Fibroblast of villous mesenchyme (primary cell): ENCODE measurements around the gene FRAS1. TPM values are rescaled to one million over a fixed set of nuclear protein-coding genes. Genes with fewer than 3 reads are reported as not detected.

Source experiments
- DNase-seq: peaks from one replicate; pipeline ENCODE4 v3.0.0-alpha.2; 2010; ENCODE audit warnings: low read depth
- H3K4me3 ChIP-seq: 2 replicates; pipeline ENCODE4 v1.5.1; 2011; ENCODE audit warnings: low read depth, mild to moderate bottlenecking, low read length
- total RNA-seq: library from RNA; depleted of rRNA; stranded (reverse); fragments of >200 nt; gene quantifications from 2 replicates; pipeline ENCODE4 v1.2.3, GENCODE V29; 2012
- TF ChIP-seq, protein P1 (sequence below): IDR thresholded peaks from 2 replicates; pipeline ENCODE4 v1.5.1; 2012; ENCODE audit warnings: low read depth, mild to moderate bottlenecking, low read length; ENCODE audit not compliant: insufficient read depth

The FRAS1 gene
- total RNA-seq, 1 donor = 1.3 TPM

DNA sequence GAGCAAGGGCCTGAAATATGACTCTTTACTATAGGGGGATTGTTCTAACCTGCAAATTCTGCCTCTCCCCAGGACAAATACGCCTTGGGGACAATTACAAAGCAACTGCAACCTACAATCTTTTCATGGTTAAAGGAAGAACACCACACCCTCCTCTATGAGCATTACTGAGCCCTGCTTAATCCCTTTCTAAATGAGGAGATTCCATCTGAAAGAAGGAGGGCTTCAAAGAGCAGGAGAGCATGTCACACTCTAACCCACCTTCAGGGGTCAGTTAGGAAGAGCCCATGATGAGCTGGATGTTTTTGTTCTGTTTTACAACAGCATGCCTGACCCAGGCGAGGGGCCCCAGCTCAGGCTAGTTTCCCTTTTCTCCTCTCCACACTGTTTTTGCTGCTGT, 360.5 kb downstream of the FRAS1 start:
- TF ChIP-seq, protein P1, sequence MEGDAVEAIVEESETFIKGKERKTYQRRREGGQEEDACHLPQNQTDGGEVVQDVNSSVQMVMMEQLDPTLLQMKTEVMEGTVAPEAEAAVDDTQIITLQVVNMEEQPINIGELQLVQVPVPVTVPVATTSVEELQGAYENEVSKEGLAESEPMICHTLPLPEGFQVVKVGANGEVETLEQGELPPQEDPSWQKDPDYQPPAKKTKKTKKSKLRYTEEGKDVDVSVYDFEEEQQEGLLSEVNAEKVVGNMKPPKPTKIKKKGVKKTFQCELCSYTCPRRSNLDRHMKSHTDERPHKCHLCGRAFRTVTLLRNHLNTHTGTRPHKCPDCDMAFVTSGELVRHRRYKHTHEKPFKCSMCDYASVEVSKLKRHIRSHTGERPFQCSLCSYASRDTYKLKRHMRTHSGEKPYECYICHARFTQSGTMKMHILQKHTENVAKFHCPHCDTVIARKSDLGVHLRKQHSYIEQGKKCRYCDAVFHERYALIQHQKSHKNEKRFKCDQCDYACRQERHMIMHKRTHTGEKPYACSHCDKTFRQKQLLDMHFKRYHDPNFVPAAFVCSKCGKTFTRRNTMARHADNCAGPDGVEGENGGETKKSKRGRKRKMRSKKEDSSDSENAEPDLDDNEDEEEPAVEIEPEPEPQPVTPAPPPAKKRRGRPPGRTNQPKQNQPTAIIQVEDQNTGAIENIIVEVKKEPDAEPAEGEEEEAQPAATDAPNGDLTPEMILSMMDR = no peak
- no peak for DNase-seq
- H3K4me3 ChIP-seq = no peak overlapping the region

DNA sequence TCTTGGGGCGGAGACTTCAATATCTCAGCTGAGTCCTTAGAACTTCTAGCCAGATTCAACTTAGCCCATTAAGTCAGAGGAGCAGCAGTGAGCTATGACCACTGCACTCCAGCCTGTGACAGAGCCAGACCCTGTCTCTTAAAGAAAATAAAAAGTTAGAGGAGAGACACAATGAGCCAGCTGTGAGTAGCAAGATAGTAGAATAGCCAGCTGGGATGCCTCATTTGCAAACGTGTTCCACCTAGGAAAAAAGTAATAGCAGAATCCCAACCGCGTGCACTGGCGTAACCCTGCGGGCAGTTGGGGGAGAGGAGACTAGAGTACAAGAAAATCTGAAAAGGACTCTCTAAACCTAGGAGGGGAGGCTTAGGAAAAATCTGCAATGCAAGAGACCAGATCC, 361.3 kb downstream of the FRAS1 start:
- H3K4me3 ChIP-seq = no peak overlapping the region
- TF ChIP-seq, protein P1 = no peak
- no peak for DNase-seq

DNA sequence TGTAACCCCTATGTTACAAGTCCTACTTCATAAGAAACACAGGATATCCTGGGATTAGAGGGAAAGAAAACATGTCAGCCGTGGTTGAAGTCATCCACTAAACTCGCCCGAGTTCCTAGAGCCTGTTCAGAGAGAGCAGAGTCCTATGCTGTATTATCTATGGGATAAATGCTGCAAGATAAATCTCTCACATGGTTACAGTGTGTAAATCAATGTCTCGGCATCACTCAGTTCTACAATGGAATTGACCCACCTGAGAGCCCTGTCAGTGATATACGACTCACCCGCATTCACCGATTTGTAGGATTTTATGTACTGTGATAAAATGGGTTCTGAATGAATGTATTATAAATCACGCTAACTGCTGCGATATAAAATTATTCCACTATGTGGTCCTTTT, 366.7 kb downstream of the FRAS1 start:
- H3K4me3 ChIP-seq = no peak overlapping the region
- TF ChIP-seq, protein P1 = no peak
- DNase-seq = peak; percentile 24

DNA sequence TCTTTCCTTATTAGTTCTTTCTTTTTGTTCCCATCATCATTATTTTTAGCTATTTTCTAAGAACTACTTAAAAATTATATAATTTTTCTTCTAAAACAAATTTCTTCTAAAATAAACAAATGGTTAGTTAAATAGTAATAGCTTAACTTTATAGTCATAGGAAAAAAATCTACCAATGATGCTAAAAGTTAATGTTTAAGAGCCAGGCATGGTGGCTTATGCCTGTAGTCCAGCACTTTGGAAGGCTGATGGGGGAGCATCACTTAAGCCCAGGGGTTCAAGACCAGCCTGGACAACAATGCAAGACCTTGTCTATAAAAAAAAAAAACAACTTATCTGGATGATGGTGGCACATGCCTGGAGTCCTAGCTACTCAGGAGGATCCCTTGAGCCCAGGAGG, 367.3 kb downstream of the FRAS1 start:
- TF ChIP-seq, protein P1 = no peak
- H3K4me3 ChIP-seq = no peak overlapping the region
- no peak for DNase-seq

DNA sequence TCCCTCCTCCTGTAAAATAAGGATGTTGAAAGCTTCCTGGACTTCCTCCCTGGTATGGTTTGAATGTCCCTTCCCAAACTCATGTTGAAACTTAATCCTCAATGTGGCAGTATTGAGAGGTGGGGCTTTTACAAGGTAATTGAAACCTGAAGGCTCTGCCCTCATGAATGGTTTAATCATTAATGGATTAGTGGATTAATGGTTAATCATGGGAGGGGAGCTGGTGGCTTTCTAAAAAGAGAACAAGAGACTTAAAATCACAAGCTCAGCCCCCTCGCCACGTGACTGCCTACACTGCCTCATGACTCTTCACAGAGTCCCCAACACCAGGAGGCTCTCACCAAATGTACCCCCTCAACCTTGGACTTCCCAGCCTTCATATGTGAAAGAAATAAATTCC, 369.8 kb downstream of the FRAS1 start:
- no peak for DNase-seq
- TF ChIP-seq, protein P1 = no peak

DNA sequence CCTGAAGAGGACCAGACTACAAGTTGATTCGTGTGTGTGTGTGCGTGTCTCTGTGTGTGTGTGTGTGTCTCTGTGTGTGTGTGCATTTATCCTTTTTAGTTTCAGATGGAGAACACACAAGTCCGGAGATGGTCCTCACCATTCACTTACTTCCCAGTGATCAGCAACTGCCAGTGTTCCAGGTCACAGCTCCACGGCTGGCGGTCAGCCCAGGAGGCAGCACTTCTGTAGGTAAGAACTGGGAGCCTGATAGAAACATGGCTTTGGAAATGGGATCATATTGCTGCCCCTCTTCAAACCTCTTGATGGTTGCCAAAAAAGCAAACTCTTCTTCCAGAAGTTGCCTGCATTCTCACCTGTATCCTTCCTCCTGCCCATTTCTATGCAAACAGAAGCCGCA, 371.9 kb downstream of the FRAS1 start:
- no peak overlapping the region for H3K4me3 ChIP-seq
- TF ChIP-seq, protein P1 = no peak
- no peak for DNase-seq

More for the DNA sequence above, 369.8 kb downstream of the FRAS1 start:
- no peak overlapping the region for H3K4me3 ChIP-seq

DNA sequence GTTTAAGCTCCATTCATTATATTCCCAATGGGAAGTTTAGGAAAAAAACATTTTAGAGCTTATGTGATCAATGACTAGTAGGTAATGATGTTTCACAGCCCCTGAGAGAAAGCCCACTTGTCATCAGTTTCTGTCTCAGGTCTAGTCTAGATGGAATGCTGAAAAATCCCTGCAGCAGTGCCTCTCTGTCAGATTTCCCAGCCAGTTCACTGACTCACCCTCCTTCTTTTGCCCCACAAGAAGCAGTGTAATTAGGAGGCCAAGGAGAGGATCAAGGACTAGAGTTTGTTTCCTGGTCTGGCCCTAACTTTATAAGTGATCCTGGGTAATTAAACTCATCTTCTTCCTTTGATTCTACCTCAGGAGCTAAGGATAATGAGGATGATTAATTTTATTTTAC, 375.8 kb downstream of the FRAS1 start:
- no peak overlapping the region for H3K4me3 ChIP-seq
- TF ChIP-seq, protein P1 = no peak
- no peak for DNase-seq
